Measurements from ENCODE around the gene CDH23.

Gene CDH23

DNA sequence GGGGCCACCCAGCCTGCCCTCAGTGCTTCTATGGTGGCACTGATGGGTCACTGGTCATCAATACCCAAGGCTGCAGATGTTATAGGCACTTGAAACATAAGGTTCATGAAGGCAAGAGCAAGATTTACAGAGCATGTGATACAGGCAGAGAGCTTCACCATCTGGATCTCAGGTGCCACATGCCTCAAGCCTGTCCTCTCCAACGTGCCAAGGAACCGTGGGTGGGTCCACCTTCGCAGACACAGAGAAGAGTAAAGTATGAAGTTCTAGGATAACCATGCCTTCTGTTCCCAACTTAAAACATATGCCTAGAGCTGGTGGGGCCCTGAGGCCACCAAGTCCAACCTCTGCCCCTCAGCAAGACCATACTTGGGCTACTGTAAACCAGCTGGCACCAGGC is 26.7 kb upstream of the CDH23 start:
- DNase-seq: no peak

DNA sequence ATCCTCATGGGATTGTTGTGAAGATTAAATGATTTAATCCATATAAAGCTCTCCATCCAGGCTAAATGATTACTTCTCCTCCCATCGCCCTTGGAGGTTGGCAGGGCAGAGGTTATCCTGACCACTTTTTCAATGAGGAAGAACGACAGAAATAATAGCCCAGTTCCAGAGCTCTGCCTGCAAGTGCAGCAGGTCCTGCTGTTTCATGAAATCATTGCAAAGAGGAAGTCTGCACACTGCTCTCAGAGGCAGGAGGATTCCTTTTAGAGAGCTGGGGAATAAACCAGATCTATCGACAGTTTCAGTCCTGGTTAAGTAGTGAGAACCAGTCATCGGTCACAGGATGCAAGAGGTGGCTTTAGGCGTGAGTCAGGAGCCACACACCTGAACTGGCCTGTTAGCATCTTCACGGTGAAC is 25.0 kb upstream of the CDH23 start:
- peak; percentile 59 to 66 for DNase-seq

DNA sequence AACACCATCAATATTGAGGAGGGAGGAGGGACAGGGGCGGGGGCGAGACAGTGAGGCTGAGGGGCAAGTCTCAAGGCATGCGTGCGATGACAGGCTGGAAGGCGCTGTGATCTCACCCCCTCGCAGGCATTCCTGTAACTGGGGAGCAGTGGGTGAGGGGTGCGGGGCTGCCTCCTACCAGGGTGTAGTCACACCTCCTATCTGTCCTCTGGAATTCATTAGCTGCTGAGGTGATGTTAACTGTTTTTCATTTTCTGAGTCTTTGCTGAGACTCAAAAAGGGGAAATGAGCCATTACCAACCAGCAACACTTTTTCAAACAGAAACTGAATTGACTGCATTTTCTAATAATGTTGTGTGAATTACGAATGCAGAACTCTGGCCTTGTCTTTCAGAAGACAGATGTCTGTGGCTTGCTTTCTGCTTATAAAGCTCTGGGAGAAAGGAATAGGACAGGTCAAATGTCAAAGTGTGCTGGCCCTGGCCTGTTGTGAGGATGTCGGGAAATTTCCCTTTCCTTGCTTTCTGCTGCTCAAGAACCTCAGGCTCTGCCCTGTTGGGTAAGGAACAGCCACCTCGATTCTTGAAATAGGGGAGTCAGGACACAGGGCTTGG is 23.7 kb upstream of the CDH23 start:
- DNase-seq: peak; percentile 66

DNA sequence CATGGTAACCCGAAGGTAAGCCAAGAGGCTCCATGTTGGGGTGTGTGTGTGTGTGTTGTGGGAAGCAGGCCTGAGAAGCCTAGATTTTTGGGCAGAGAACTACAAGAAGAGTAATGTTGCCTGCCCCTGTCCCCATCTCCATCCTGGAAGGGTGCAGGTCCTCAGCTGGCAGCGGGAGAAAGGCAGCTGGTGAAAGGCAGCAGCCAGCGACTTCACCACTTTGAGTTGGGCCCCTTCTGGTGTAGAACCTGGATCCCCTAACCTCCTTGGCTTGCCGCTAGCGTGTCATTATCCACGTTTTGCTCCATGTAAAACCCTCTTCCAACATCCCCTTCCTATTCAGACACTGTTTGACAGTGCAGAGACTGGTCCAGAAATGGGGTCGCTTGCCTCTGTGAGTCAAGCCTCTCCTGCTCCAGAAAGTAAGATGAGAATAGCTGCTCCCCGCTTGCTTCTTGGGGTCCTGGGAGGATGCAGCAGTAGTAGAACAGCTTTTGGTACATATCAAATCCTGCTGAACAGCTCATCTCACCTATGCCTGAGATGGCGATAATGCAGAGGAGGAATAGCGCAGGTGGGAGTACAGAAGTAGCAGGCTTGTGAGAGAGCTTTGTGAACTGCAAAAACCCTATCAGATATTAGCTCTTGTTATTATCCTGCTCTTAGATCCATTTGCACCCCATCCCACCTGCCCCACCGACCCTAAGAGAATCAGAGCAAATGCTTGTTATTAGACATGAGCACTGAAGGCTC is 22.1 kb upstream of the CDH23 start:
- no peak for DNase-seq

DNA sequence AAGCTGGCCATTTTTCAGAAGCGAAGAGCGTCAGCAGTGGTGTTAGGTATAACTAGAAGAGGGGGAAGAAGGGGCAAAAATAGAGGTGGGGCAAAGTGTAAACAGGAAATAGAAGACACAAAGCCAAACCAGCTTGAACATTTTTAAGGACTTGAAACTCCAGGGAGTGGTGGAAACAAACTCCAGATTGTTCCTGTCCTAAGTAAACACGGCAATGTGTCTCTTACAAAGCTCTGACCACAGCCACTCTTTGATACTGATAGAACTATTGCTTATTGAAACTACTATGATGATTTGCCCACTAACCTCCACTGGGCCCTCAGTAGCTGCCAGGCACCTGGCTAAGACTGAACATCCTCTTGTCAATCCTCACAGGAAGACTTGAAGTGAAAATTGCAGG is 20.8 kb upstream of the CDH23 start:
- DNase-seq: no peak

DNA sequence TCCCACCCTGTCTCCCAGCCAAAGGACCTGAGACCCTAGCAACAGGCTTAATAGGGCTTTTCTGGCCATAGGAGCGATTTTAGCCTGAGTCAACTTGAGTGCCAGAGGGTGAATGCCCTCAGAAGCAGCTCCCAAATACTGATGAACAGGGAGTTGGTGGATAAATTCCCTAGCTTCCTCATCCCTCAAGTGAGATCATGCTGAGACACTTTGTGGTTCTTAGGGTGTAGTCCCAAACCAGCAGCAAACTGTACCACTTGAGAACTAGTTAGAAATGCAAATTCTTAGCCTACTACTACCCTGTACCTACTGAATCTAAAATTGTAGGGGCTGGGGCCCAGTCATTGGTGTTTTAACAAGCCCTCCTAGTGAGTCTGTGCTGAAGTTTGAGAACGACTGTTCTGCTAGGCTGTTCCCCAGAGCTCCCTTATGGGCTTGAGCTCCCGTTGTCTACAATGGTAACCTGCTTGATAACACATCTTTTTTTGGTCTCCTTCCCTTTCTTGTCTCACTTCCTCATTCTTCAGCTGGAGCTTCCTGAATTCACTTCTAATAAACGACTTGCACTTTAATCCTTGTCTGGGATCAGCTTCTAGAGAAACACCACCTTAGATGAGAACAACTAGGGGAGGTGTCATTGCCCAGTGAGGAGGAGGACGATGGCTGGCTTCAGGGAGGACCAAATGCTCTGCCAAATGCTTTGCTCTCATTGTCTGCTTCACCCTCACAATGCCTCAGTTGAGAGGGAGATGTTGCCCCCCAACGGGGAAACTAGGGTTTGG is 18.2 kb upstream of the CDH23 start:
- DNase-seq: peak; percentile 62 to 83

DNA sequence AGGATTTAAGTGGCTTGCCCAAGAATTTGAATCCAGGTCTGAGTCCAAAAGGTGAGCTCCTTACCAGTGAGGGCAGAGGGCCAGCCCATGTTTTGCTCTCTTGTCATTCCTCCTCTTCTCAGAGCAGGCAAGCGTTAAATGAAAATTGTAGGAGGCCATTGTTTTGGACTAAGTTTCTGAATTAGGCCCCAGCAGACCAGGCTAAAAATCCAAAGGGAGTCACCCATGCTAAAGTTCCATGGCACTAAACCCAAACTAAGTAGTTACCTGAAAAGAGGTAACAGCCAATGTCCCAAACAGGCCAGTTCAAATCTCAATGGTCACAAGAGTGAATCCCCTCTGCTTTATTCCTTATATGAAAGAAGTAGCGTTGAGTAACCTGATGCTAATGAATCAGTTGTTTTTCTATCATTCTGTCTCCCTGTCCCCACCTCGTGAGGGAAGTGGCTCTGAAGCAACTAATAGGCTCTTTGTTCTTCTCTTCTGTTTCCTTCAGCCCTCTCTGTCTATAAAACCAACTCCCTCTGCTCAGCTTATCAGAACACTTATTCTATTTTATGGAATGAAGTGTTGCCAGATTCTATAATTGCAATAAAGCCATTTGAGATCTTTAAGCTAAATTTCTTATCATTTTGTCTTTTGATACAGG is 17.5 kb upstream of the CDH23 start:
- peak in 1 of 2 donors; percentile 18 for DNase-seq

DNA sequence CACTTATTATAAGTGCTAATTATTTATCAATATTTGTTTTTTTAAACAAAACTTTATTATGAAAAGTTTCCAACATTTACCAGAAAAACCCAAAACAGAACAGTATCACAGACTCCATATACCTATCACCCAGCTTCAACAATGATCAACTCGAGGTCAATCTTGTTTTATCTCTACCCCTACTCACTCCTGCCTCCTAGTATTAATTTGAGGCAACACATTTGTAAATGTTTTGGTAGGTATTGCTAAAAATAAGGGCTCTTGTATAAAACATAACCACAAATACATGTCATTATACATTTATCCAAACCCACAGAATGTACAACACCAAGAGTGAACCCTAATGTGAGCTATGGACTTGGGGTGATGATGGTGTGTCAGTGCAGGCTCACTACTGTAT is 15.9 kb upstream of the CDH23 start:
- no peak for DNase-seq

DNA sequence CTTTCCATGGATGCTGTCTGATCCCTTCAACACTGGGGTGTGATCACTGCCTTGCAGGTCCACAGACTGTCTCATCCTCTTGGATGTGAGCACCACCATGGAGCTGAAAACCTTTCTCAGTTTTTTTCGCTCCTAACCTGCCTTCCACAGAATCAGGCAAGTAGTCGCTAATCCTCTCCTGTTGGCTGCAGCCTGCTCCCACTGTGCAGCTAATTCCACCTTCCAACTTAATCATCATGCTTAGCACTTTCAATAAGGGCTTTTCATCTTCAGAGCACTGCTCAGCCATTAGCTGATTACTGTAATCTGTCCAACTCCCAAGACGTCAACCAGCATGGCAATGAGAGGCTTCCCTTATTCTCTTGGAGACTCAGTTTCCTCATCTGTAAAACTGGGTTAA is 15.1 kb upstream of the CDH23 start:
- no peak for DNase-seq

DNA sequence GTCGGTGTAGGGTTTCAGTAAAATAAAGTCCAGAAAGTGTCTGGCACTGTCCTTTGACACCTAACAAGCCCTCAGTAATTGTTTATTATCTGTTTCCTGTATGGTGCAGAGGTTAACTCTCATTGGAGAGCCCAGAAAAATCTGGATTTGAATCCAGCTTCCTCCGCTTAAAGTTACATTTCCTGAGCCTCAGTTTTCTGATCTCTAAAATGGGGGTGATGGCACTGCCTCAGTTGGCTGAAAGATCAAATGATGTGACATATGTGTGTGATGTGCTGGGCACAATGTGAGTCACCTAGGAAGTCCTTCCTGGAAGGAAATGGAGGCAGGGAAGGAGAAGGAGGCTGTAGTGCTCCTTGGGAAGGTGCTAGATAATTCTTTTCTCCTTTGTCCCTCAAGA is 14.7 kb upstream of the CDH23 start:
- no peak for DNase-seq

DNA sequence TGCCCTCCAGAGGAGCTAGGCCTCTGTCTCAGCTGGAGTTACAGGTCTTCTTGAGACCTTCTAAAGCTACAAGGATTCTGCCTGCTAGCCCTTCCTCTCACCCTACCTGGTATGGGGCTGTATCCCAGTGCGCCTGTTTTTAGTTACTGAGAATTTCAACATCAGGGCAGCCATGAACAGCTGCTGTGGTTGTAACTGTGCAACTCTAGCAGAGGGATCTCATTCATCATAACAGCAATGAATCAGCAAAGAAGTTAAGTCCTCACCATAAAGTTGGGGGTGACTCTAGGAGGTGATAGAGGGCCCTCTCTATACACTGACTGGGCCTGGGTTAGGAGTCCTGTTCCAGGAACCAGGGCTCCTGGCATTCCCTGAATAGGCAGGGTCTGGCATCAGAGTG is 14.0 kb upstream of the CDH23 start:
- peak in 1 of 2 donors; percentile 30 for DNase-seq

DNA sequence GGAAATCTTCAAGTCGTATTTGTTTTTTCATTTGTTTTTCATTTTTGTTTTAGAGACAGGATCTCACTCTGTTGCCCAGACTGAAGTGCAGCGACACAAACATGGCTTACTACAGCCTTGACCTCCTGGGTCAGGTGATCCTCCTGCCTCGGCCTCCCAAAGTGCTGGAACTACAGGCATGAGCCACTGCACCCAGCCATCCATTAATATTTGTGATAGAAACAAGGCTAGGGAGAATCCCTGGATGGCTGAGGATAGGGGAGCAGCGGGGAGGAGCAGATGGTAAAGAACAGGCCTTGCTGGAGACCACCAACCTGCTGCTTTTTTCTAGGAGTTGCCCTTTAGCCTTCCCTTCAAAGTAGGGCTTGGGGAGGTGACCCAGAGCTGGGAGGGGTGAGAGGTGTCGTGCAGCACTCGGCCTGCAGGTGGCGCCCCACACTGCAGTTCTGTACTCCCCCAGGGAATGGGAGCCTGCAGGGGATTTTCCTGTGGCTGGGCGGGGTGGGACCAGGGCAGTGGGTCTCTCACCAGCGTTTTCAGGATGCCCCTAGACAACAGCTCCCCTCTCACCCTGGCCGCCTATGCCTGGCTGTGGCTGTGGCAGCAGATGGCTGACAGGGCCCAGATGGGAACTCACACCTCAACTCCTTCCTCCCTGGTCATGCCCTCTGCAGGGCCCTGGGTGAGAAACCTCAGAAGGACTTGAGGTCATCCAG is 12.6 kb upstream of the CDH23 start:
- peak; percentile 40 to 91 for DNase-seq

DNA sequence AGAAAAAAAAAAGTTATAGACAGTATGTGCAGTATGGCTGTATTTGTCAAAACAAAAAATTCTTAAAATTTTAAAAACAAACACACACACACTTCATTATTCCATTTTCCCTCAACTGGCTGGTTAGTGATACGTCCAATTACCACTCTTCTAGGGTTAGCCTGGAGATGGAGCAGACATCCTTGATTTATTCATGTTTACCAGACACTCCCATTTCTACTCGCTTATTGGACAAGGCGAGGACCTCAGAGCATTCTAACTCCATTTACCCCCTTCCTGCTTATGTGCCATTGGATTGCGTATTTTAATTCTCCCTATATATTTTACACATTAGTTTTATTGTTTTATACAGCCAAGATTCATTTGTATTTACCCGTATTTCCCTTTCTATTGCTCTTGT is 8.5 kb upstream of the CDH23 start:
- DNase-seq: no peak

DNA sequence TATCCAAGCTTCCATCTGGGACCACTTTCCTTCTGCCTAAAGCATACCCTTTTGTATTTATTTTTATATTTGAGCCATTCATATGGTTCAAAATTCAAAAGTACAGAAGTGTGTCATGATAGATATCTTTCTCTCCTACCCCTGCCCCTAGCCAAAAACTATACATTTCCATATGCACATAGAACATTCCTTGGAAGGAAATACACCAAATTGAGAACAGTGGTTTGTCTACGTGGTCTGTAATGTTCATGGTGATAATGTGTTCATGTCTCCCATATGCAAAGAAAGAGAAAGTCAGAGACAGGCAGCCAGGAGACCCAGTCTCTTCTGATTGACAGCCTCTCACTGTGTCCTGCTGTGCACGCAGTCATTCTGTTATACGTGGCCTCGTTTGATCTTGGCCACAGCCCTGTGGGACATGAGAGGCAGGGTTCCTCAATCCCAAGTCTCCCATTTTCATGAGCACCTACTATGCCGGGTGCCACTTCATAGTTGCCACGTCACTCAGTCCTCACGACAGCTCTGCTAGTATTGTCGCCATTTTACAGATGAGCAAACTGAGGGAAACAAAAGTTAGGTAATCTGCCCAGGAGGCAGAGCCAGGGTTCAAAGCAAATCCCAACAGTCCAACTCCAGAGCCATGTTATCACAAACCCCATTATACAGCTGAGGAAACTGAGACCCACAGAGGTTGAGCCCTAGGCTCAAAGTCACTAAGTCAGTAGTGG is 8.0 kb upstream of the CDH23 start:
- DNase-seq: no peak

DNA sequence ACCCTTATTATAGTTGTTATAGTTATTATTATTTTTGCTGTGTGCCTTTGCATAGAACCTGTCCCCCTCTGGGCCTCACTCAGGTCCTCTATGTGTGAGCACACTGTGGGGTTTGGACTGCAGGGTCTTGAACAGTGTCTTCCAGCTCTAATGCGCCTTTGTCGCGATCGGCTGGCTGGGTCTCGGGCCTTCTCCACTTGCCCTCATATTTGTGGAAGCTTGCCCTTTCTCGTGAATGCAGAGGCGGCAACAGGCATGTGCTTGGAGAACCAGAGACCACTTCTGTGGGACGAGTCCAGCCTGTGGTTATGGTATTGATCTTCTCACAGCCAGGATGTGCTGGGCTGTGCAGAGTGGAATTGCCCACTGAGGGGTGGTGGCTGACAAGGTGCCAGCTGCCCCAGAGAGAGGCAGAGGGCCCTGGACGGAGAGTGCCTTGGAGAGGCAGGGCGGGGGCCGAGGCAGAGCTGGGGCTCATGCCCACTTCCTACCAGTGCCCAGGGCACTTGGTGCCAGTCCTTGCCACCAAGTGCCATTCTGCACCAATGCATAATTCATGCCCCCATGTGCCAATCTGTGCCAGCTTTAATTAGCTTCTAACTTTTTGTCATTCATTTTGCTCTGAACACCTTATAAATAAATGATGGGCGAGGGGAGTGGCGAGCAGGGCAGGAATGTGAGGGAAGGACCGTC is 6.8 kb upstream of the CDH23 start:
- DNase-seq: no peak

DNA sequence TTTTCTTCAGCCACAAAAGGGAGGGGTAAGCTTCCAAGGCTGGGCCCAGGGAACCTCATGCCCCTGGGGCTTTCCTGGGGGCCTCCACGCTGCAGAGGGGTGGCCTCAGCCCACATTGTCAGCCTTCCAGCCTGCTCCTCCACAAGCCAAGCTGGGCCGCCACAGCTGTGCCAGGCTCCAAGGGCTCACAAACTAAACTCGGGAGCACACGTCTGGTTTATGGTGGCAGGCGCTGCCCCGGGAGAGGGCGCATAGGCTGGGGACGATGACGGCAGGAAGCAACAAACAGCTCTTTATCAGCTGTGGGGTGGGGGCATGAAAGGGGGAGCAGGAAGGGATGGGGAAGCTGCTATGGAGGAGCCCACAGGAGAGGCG is 6.3 kb upstream of the CDH23 start:
- no peak for DNase-seq

DNA sequence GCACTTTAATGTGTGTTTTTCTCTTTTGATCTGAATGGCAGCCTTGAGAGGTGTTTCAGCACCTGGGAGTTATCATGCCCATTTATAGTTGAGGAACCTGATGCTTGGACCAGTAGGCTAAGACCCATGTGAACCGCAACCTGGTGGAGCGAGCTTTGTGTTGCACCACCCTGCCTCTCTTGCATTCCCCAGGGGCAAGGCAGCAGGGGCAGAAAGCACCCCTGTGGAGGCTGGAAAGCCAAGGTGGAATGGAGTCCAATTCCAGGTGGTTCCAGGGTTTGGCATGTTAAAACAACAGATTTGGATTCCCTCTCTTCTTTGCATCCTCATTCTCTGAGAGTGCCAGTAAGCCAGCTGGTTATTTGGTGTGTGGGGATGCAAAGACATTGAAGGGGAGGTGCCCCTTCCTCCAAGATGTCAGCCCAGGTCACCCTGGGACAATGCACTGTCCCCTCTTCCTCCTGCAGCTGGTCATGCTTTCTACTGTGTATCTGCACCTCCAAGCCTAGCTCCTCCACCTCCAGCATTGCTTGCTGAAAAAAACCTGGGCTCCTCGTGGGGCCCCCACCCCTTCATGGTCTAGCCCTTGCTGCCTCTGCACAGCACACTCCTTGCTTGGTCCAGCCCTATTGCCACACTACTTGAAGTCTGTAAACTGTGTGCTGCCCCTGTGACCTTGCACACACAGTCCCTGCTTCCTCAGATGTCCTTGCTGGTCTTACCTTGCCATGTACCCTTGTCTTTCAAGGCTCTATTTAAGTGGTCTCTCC is 5.6 kb upstream of the CDH23 start:
- DNase-seq: no peak

DNA sequence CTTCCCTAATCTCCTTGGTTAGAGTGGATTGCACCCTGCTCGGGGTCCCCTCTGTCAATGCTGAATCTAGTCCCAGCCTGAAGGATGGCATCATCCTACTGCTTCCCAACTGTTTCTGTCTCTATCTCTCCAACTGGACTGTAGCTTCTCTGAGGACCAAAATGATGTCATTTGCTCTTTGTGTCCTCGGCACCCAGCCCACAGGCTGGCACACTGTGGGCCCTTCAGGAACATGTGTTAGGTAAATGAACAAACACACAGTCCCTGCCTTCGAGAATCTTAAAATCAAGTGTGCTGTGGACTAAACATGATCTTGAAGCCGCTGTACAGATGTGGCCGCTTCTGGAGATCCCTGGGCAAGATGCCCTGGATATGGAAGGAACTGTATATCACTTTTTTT is 5.0 kb upstream of the CDH23 start:
- DNase-seq: no peak

DNA sequence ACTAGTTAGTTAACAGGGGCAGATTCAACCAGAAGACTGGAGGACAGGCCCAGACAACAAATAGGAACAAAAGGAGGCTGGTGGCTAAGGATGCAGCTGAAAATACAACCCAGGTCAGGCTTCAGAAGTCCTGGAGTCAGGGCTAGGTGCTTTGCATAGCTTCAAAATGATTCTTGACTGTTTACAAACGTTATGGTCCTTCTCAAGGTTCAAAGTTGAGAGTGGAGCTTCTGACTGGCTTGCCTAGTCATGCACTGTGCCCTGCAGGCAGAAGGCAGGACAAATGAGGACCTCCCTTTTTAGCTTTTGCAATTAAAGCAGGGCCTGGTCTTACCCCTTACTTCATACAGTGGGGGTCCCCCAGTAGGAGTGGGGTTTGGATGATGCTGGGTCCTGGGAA is 4.4 kb upstream of the CDH23 start:
- DNase-seq: no peak
